ENCODE data around the gene GPC1. TPM values are rescaled to one million over a fixed set of nuclear protein-coding genes. Genes with fewer than 3 reads are reported as not detected.

Gene GPC1
- total RNA-seq, 4 donors from 2014 or later = 112 to 188 (median 180) TPM

DNA sequence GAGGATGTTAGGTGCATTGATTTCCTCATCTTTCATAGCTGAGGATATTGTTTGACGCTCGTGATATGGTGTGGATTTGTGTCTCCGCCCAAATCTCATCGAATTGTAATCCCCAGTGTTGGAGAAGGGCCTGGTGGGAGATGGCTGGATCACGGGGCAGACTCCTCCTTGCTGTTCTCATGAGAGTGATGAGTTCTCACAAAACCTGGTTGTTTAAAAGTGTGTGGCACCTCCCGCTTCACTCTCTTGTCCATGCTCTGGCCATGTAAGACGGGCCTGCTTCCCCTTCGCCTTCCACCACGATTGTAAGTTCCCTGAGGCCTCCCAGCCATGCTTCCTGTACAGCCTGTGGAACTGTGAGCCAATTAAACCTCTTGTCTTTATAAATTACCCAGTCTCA is 28.4 kb upstream of the GPC1 start:
- TF ChIP-seq POLR2A (IDR thresholded peaks at IDR 0.05) (no peak), CTCF (IDR thresholded peaks at IDR 0.05 in 4 of 5, conservative IDR thresholded peaks at IDR 0.05 in 1 of 5) (no peak)
- in situ Hi-C loops (cut with MboI; ENCODE audit: low sequenced_read_pairs in 4 of 4) (no loop called here), intact Hi-C loops (cut with DNase I; ENCODE audit: low total_unique reads) (no loop called here)
- Histone ChIP-seq H3K27ac (no peak overlapping the region), H3K9me3 (no peaks in the 10 kb centered on the region), H3K36me3 (no peaks in the 10 kb centered on the region), H3K4me1 (no peaks in the 10 kb centered on the region), H3K4me3 (no peak overlapping the region), H3K27me3 (no peaks in the 10 kb centered on the region)
- no peak for ATAC-seq
- no peak for DNase-seq

DNA sequence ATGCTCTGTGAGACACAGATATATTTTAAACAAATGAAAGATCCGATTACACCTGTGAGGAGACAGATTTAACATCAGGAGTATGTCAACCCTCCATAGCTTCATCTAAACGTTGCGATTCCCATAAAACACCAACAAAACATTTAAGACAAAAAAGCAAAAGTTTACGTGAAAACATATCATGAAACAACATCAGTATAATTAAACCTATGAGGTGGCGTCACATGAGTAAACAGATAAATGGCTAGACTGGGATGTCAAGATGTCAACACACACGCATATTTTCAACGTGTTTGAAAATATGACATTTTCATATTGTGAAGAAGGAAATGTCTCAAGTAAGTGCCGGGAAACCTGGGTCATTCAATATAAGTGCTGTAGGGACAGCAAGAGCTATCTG is 25.5 kb upstream of the GPC1 start:
- intact Hi-C loops (cut with DNase I; ENCODE audit: low total_unique reads) = no loop called here
- DNase-seq (no peak), ATAC-seq (no peak)
- TF ChIP-seq POLR2A (IDR thresholded peaks at IDR 0.05) (no peak), CTCF (IDR thresholded peaks at IDR 0.05 in 4 of 5, conservative IDR thresholded peaks at IDR 0.05 in 1 of 5) (no peak)
- H3K4me3 ChIP-seq = no peak overlapping the region
- no peaks in the 10 kb centered on the region for H3K4me1 ChIP-seq
- no peak overlapping the region for H3K27ac ChIP-seq
- in situ Hi-C loops (cut with MboI; ENCODE audit: low sequenced_read_pairs in 4 of 4) = no loop called here
- no peaks in the 10 kb centered on the region for H3K36me3 ChIP-seq
- no peaks in the 10 kb centered on the region for H3K9me3 ChIP-seq
- H3K27me3 ChIP-seq = no peaks in the 10 kb centered on the region

GRCh38 chr2:240410808-240411207 is 24.7 kb upstream of the GPC1 start:
- Histone ChIP-seq H3K27me3 (no peaks in the 10 kb centered on the region), H3K4me1 (no peaks in the 10 kb centered on the region), H3K4me3 (no peak overlapping the region), H3K9me3 (no peaks in the 10 kb centered on the region), H3K36me3 (no peaks in the 10 kb centered on the region), H3K27ac (no peak overlapping the region)
- TF ChIP-seq POLR2A (IDR thresholded peaks at IDR 0.05) (no peak), CTCF (IDR thresholded peaks at IDR 0.05 in 4 of 5, conservative IDR thresholded peaks at IDR 0.05 in 1 of 5) (no peak)
- intact Hi-C loops (cut with DNase I; ENCODE audit: low total_unique reads) (no loop called here), in situ Hi-C loops (cut with MboI; ENCODE audit: low sequenced_read_pairs in 4 of 4) (no loop called here)
- DNase-seq = peak in 1 of 2 donors; percentile 3
- no peak for ATAC-seq

DNA sequence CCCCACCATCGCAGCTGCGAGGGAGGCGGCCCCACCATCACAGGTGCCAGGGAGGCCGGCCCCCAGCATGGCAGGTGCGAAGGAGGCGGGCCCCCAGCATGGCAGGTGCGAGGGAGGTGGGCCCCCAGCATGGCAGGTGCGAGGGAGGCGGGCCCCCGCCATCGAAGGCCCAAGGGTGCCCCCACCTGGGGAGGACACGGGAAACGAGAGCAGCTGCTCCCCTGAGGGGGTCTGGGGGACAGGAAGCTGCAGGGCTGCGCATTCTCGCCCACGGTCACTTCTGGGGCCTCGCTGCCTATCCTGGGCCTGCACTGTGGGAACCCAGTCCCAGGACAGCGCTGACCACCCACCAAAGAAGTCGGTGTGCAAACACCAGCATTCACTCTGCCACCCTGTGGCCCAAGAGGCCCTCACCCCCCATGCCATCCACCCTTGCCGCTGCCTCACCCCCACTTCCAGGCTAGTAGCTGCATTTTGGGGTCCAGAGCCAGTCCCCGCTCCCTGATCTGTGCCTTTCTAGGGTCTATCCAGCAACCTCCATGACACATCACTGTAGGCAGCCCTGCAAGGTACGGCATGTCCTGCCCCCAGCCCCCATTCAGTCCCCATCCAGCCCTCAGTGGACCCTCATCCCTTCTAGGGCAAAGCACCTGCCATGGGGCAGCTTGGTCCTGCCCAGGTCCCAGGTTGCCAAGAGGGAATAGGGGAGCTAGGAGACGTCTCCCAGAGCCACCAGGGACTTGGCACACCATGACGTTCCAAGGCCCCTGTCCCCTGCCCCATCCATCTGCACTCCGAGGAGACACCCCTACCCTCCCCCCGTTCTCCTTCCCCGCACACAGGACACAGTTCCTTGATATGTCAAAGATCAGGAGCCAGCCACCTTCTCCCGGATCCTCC is 24.0 kb upstream of the GPC1 start:
- in situ Hi-C loops (cut with MboI; ENCODE audit: low sequenced_read_pairs in 4 of 4) (no loop called here), intact Hi-C loops (cut with DNase I; ENCODE audit: low total_unique reads) (no loop called here)
- Histone ChIP-seq H3K4me1 (no peaks in the 10 kb centered on the region), H3K9me3 (no peaks in the 10 kb centered on the region), H3K27ac (no peak overlapping the region), H3K27me3 (no peaks in the 10 kb centered on the region), H3K36me3 (no peaks in the 10 kb centered on the region), H3K4me3 (no peak overlapping the region)
- TF ChIP-seq CTCF (IDR thresholded peaks at IDR 0.05 in 4 of 5, conservative IDR thresholded peaks at IDR 0.05 in 1 of 5) = no peak
- no peak for TF ChIP-seq POLR2A (IDR thresholded peaks at IDR 0.05)
- ATAC-seq = no peak
- DNase-seq = peak in 1 of 2 donors; percentile 5
